ENCODE measurements around the gene SF3B2. TPM values are rescaled to one million over a fixed set of nuclear protein-coding genes. Genes with fewer than 3 reads are reported as not detected.

Gene SF3B2
- total RNA-seq, 2 donors from 2014 or later, result 112 to 255 TPM

DNA sequence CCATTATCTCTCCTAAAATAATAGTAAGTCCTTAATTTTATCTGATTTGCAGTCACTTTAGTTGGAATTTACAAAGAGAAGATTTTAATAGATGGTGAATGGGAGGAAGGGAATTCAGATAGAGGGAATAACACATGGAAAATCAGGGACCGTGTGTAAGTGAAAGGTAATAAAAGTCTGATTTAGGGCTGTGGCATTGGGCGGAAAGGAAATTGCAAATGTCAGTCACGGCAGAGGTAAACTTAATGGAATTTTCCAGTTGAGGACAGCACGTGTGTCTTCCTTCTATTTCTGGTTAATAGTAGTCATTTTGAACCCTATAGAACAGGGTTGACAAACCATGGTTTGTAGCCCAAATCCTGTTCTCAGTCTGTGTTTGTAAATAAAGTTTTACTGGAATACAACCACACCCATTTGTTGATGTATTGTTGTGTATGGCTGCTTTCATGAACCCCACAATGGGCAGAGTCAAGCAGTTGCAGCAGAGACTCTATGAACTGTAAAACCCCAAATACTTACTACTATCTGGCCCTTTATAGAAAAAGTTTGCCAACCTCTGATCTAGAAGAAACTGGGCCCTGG, 52.0 kb downstream of the SF3B2 start:
- intact Hi-C loops (cut with DNase I), result no loop called here
- Histone ChIP-seq H3K27me3 (no peaks in the 10 kb centered on the region), H3K4me3 (no peak overlapping the region), H3K36me3 (replicated peaks in 1 of 2; ENCODE audit: insufficient read depth in 1 of 2, low read depth in 2 of 2) (no peaks in the 10 kb centered on the region), H3K4me1 (peaks cover 19% of the 10 kb centered on the region), H3K27ac (no peak overlapping the region), H3K9me3 (no peaks in the 10 kb centered on the region)
- DNase-seq (no peak), ATAC-seq (no peak)
- TF ChIP-seq, protein P1, sequence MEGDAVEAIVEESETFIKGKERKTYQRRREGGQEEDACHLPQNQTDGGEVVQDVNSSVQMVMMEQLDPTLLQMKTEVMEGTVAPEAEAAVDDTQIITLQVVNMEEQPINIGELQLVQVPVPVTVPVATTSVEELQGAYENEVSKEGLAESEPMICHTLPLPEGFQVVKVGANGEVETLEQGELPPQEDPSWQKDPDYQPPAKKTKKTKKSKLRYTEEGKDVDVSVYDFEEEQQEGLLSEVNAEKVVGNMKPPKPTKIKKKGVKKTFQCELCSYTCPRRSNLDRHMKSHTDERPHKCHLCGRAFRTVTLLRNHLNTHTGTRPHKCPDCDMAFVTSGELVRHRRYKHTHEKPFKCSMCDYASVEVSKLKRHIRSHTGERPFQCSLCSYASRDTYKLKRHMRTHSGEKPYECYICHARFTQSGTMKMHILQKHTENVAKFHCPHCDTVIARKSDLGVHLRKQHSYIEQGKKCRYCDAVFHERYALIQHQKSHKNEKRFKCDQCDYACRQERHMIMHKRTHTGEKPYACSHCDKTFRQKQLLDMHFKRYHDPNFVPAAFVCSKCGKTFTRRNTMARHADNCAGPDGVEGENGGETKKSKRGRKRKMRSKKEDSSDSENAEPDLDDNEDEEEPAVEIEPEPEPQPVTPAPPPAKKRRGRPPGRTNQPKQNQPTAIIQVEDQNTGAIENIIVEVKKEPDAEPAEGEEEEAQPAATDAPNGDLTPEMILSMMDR (IDR thresholded peaks at IDR 0.05), result no peak
- no peak for TF ChIP-seq POLR2A (IDR thresholded peaks at IDR 0.05)
- WGBS, 2 donors, result 89% methylated on average over 4 of the region's 4 CpGs

DNA sequence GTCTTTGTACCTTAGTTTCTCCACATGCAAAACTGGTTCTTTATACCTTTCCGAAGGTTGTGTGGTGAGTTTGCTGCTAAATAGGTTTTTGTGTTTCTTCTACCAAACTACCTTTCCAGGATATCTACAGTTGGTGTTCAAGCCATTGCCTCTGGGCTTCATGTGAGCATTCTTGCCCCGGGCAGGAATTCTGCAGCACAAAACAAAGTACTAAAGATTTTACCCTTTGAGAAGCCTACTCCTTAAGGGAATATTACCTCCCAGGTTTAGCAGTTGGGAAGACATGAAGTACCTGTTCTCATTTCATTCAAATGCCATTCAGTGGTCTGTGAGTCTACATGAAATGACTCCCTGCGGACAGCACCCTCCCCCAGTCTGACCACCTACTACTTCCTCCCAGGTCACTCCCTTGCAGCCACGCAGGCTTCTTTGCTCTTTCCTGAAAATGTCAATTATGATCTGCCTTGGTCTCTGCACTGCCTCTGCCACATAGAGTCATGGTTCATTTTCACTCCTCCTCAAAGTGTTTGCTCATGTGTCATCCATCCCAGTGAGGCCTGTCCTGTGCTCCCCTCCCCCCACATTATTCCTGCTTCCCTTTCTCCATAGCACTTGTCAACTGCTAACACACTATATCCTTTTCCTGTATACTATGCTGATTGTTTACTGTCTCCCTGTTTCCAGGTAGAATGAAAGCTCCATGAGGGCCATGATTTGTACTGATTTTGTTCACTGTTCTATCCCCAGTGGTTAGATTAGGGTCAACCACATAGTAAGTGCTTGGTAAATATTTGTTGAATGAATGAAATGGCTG, 54.8 kb downstream of the SF3B2 start:
- intact Hi-C loops (cut with DNase I), result no loop called here
- no peak overlapping the region for H3K27ac ChIP-seq
- ATAC-seq, result no peak
- no peaks in the 10 kb centered on the region for H3K9me3 ChIP-seq
- no peak for TF ChIP-seq POLR2A (IDR thresholded peaks at IDR 0.05)
- TF ChIP-seq, protein P1 (IDR thresholded peaks at IDR 0.05), result no peak
- 83 to 93% methylated on average over 4 of the region's 4 CpGs for WGBS, 2 donors
- H3K27me3 ChIP-seq, result no peaks in the 10 kb centered on the region
- peaks cover 1% of the 10 kb centered on the region for H3K4me1 ChIP-seq
- no peak overlapping the region for H3K4me3 ChIP-seq
- no peaks in the 10 kb centered on the region for H3K36me3 ChIP-seq (replicated peaks in 1 of 2; ENCODE audit: insufficient read depth in 1 of 2, low read depth in 2 of 2)
- DNase-seq, result no peak

DNA sequence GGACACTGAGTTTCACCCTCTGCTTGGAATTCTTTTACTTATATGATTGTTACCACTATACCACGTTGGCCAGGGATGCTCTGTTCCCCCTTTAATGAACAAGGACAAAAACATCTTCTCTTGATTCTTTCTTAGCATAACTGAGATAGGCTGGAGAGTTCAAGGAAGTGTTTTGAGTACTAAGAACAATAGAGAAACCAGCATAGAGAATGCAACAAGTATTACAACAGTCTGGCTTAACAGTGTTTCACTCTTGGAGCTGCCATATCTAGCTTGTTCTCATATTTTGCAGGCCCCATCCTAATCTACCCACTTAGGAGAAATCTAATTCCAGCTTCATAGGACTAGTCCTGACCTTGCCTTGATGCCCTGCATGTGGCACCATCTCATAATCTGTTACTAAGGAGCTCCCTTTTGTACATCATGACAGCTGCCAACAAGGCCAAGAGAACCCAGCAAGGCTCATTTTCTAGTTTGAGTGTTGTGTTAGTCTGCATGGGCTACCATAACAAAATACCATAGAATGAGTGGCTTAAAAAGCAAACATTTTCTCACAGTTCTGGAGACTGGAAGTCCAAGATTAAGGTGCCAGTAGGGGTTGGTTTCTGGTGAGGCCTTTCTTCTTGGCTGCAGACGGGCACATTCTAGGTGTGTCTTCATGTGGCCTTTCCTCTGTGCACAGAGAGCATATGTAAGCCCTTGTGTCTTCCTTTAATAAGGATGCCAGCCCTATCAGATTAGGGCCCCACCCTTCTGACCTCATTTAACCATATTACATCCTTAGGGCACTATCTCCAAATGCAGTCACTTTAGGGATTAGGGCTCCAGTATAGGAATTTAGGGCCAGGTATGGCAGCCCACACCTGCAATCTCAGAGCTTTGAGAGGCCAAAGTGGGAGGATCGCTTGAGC, 55.7 kb downstream of the SF3B2 start:
- Histone ChIP-seq H3K4me1 (peaks cover 10% of the 10 kb centered on the region), H3K36me3 (replicated peaks in 1 of 2; ENCODE audit: insufficient read depth in 1 of 2, low read depth in 2 of 2) (no peaks in the 10 kb centered on the region), H3K27ac (no peak overlapping the region), H3K9me3 (no peaks in the 10 kb centered on the region), H3K27me3 (no peaks in the 10 kb centered on the region), H3K4me3 (no peak overlapping the region)
- intact Hi-C loops (cut with DNase I), result no loop called here
- DNase-seq, result no peak
- TF ChIP-seq, protein P1 (IDR thresholded peaks at IDR 0.05), result no peak
- no peak for TF ChIP-seq POLR2A (IDR thresholded peaks at IDR 0.05)
- WGBS, 2 donors, result 94 to 97% methylated on average over 3 of the region's 3 CpGs
- no peak for ATAC-seq

DNA sequence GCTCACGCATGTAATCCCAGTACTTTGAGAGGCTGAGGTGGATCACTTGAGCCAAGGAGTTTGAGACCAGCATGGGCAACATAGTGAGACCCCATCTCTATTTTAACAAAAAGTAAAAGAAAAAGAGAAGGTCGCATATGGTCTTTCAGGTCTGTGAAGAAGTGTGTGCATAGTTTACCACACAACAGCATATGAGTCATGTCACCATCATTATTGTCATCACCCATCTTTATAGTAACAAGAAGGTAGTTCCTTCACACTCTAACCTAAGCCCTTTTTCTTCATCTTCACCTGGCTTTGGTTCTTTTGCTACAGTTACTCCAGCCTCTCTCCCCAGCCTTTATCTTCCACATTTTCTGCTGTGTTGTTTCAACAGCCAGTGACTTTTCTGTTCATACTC, 57.1 kb downstream of the SF3B2 start:
- H3K9me3 ChIP-seq, result no peaks in the 10 kb centered on the region
- intact Hi-C loops (cut with DNase I), result no loop called here
- ATAC-seq (no peak), DNase-seq (no peak)
- no peak overlapping the region for H3K4me3 ChIP-seq
- no peaks in the 10 kb centered on the region for H3K36me3 ChIP-seq (replicated peaks in 1 of 2; ENCODE audit: insufficient read depth in 1 of 2, low read depth in 2 of 2)
- no peak overlapping the region for H3K27ac ChIP-seq
- TF ChIP-seq POLR2A (IDR thresholded peaks at IDR 0.05), result no peak
- TF ChIP-seq, protein P1 (IDR thresholded peaks at IDR 0.05), result no peak
- WGBS, 2 donors, result 82 to 98% methylated on average over 2 of the region's 2 CpGs
- H3K27me3 ChIP-seq, result no peaks in the 10 kb centered on the region
- peaks cover 16% of the 10 kb centered on the region for H3K4me1 ChIP-seq

Measured in body of pancreas (tissue), 4 donors.